IMR-90 (cell line): ENCODE data around the gene NDUFS7. TPM values are rescaled to one million over a fixed set of nuclear protein-coding genes. Genes with fewer than 3 reads are reported as not detected.
A peak's percentile ranks its signal among the peaks of the same experiment; 100 is the strongest.

Experiments used
- ATAC-seq: fragments of 200-7000 bp; cut with Tn5 transposase; 2 replicates; pipeline ENCODE4 v1.9.1; 2020; ENCODE audit warnings: low read depth, mild to moderate bottlenecking, moderate library complexity
- BruUV-seq: library from RNA; stranded (reverse); fragments of 400-500 nt; replicated peaks from 2 replicates; lab custom pipeline; 2021; lab: Mats Ljungman, UMichigan
- CTCF ChIA-PET: fragments of 300-600 bp; formaldehyde crosslinking; extraction: SDS; loops from one replicate; lab custom pipeline; 2021; ENCODE audit warnings: antibody characterized with exemption; lab: Yijun Ruan, JAX
- POLR2A ChIA-PET: fragments of 300-600 bp; sonication (Branson Sonifier 250); formaldehyde crosslinking; loops from one replicate; lab custom pipeline; 2022; ENCODE audit warnings: antibody characterized with exemption; ENCODE audit not compliant: unreplicated experiment; lab: Charles Lee
- DNase-seq: peaks from one replicate; pipeline ENCODE4 v3.0.0; 2013
- H2AFZ ChIP-seq: replicated peaks from 2 replicates; pipeline ENCODE3; 2013; ENCODE audit warnings: low read length, mild to moderate bottlenecking; ENCODE audit not compliant: poor library complexity
- H2AK5ac ChIP-seq: 2 replicates; pipeline ENCODE4 v1.6.1; 2013; ENCODE audit warnings: low read depth, low read length, inconsistent platforms
- H2AK9ac ChIP-seq: replicated peaks from 2 replicates; pipeline ENCODE3; 2013; ENCODE audit warnings: mild to moderate bottlenecking, low read depth, low read length, moderate library complexity; ENCODE audit not compliant: poor library complexity
- H2BK120ac ChIP-seq: 2 replicates; pipeline ENCODE4 v1.6.1; 2013; ENCODE audit warnings: low read depth, low read length, inconsistent platforms
- H2BK15ac ChIP-seq: 3 replicates; pipeline ENCODE4 v1.6.1; 2013; ENCODE audit warnings: low read depth, low read length, inconsistent platforms
- H2BK20ac ChIP-seq: 2 replicates; pipeline ENCODE4 v1.6.1; 2013; ENCODE audit warnings: low read depth, mild to moderate bottlenecking, inconsistent platforms, low read length, moderate library complexity
- H2BK5ac ChIP-seq: 2 replicates; pipeline ENCODE4 v1.6.1; 2013; ENCODE audit warnings: mild to moderate bottlenecking, low read depth, low read length, inconsistent platforms; ENCODE audit not compliant: poor library complexity, severe bottlenecking
- H3K14ac ChIP-seq: replicated peaks from 2 replicates; pipeline ENCODE4 v1.6.1; 2013; ENCODE audit warnings: low read depth, low read length, inconsistent platforms
- H3K18ac ChIP-seq: 2 replicates; pipeline ENCODE4 v1.6.1; 2013; ENCODE audit warnings: low read depth, low read length, control low read depth
- H3K23ac ChIP-seq: 2 replicates; pipeline ENCODE4 v1.6.1; 2013; ENCODE audit warnings: low read depth, low read length, inconsistent platforms
- H3K27ac ChIP-seq: 2 replicates; pipeline ENCODE4 v1.5.1; 2013; ENCODE audit warnings: mild to moderate bottlenecking, control low read depth, low read length; ENCODE audit not compliant: insufficient read depth
- H3K27me3 ChIP-seq: 2 replicates; pipeline ENCODE4 v1.6.1; 2013; ENCODE audit warnings: low read length; ENCODE audit not compliant: control insufficient read depth, insufficient read depth
- H3K36me3 ChIP-seq: 2 replicates; pipeline ENCODE4 v1.6.1; 2013; ENCODE audit warnings: low read length, mixed read lengths; ENCODE audit not compliant: control insufficient read depth, insufficient read depth
- H3K4ac ChIP-seq: 2 replicates; pipeline ENCODE4 v1.6.1; 2013; ENCODE audit warnings: low read depth, low read length, inconsistent platforms
- H3K4me1 ChIP-seq: 2 replicates; pipeline ENCODE4 v1.6.1; 2013; ENCODE audit warnings: low read length, mixed read lengths; ENCODE audit not compliant: control insufficient read depth, insufficient read depth
- H3K4me2 ChIP-seq: 2 replicates; pipeline ENCODE4 v1.6.1; 2013; ENCODE audit warnings: low read depth, mild to moderate bottlenecking, control low read depth, low read length, moderate library complexity
- H3K4me3 ChIP-seq: 2 replicates; pipeline ENCODE4 v1.5.1; 2013; ENCODE audit warnings: low read depth, mild to moderate bottlenecking, control low read depth, low read length, moderate library complexity; ENCODE audit not compliant: insufficient read depth
- H3K56ac ChIP-seq: 2 replicates; pipeline ENCODE4 v1.6.1; 2013; ENCODE audit warnings: low read length, inconsistent platforms; ENCODE audit not compliant: insufficient read depth; ENCODE audit errors: extremely low read depth
- H3K79me1 ChIP-seq, 2 experiments: 2 replicates each; pipeline ENCODE4 v1.6.1; 2013; ENCODE audit warnings: low read length in 2 of 2, inconsistent platforms in 1 of 2, low read depth in 1 of 2
- H3K9ac ChIP-seq: 2 replicates; pipeline ENCODE4 v1.6.1; 2013; ENCODE audit warnings: low read depth, low read length, control low read depth
- H3K9me1 ChIP-seq: 2 replicates; pipeline ENCODE4 v1.6.1; 2013; ENCODE audit warnings: low read length, inconsistent platforms; ENCODE audit not compliant: insufficient read depth
- H3K9me3 ChIP-seq: 2 replicates; pipeline ENCODE4 v1.6.1; 2013; ENCODE audit warnings: low read length; ENCODE audit not compliant: control insufficient read depth, insufficient read depth
- H4K20me1 ChIP-seq: 2 replicates; pipeline ENCODE4 v1.6.1; 2013; ENCODE audit warnings: low read length, inconsistent platforms; ENCODE audit not compliant: insufficient read depth
- H4K5ac ChIP-seq: 2 replicates; pipeline ENCODE4 v1.6.1; 2013; ENCODE audit warnings: mild to moderate bottlenecking, low read depth, low read length, control low read depth
- H4K8ac ChIP-seq, 2 experiments: 2 replicates each; pipeline ENCODE4 v1.6.1; 2013; ENCODE audit warnings: low read depth in 2 of 2, low read length in 2 of 2, control low read depth in 1 of 2, inconsistent platforms in 1 of 2
- H4K91ac ChIP-seq: 2 replicates; pipeline ENCODE4 v1.6.1; 2013; ENCODE audit warnings: low read depth, low read length, inconsistent platforms; ENCODE audit not compliant: insufficient read depth
- BHLHE40 ChIP-seq: fragments of 150-350 bp; IDR thresholded peaks from 2 replicates; pipeline ENCODE4 v1.6.1; 2016; ENCODE audit warnings: mild to moderate bottlenecking, low read depth, low read length
- CEBPB ChIP-seq: IDR thresholded peaks from 2 replicates; pipeline ENCODE4 v1.6.1; 2012; ENCODE audit warnings: low read depth, low read length, improper control_type of control experiment
- CHD1 ChIP-seq: IDR thresholded peaks from 2 replicates; pipeline ENCODE4 v1.6.1; 2012; ENCODE audit warnings: low read depth, low read length, improper control_type of control experiment
- MAZ ChIP-seq: IDR thresholded peaks from 2 replicates; pipeline ENCODE4 v1.6.1; 2012; ENCODE audit warnings: low read depth, mild to moderate bottlenecking, low read length, improper control_type of control experiment, moderate library complexity, borderline replicate concordance
- MXI1 ChIP-seq: IDR thresholded peaks from 2 replicates; pipeline ENCODE4 v1.6.1; 2012; ENCODE audit warnings: low read depth, mild to moderate bottlenecking, low read length, moderate library complexity, borderline replicate concordance
- NFE2L2 ChIP-seq: fragments of 150-350 bp; IDR thresholded peaks from 2 replicates; pipeline ENCODE4 v1.6.1; 2016; ENCODE audit warnings: low read depth, mild to moderate bottlenecking, low read length
- POLR2A ChIP-seq: IDR thresholded peaks from 2 replicates; pipeline ENCODE4 v1.6.1; 2012; ENCODE audit warnings: mild to moderate bottlenecking, low read depth, low read length
- RAD21 ChIP-seq: IDR thresholded peaks from 2 replicates; pipeline ENCODE4 v1.6.1; 2012; ENCODE audit warnings: low read length, improper control_type of control experiment
- RCOR1 ChIP-seq: IDR thresholded peaks from 2 replicates; pipeline ENCODE4 v1.6.1; 2012; ENCODE audit warnings: mild to moderate bottlenecking, low read length, improper control_type of control experiment; ENCODE audit not compliant: insufficient replicate concordance
- RFX5 ChIP-seq: IDR thresholded peaks from 2 replicates; pipeline ENCODE4 v1.8.0; 2012; ENCODE audit warnings: low read depth, mild to moderate bottlenecking, low read length, moderate library complexity
- WGBS, 2 experiments: methylation state at CpG; one replicate each; pipeline versions ENCODE4 v1.1.5 to v1.1.7; 2013; ENCODE audit warnings: missing lambda C conversion rate in 2 of 2; ENCODE audit not compliant: insufficient read length in 1 of 2; ENCODE audit errors: extremely low coverage in 2 of 2; 5-methylcytosine and 5-hydroxymethylcytosine counted together
- dilution Hi-C: fragments of 300-500 bp; cut with HindIII; formaldehyde crosslinking; loops from one replicate; pipeline ENCODE4 v1.14.3; 2018; ENCODE audit warnings: low sequenced_read_pairs; ENCODE audit not compliant: unreplicated experiment
- in situ Hi-C: fragments of 300-500 bp; cut with MboI; formaldehyde crosslinking; loops from 3 replicates; pipeline ENCODE4 v1.14.3; 2019; ENCODE audit warnings: low sequenced_read_pairs, inconsistent platforms, mixed read lengths
- intact Hi-C: fragments of 100-400 bp; cut with micrococcal nuclease; formaldehyde crosslinking; loops from 2 replicates; pipeline ENCODE4 v1.10.0; 2022
- polyA plus RNA-seq, 3 experiments: library from polyadenylated mRNA; depleted of rRNA; stranded (reverse); fragments of >200 nt; gene quantifications; 2 replicates each; pipeline ENCODE4 v1.2.3, GENCODE V29; 2012; ENCODE audit warnings: low replicate concordance in 1 of 3
- total RNA-seq: library from RNA; depleted of rRNA; stranded (reverse); fragments of >200 nt; gene quantifications from 2 replicates; pipeline ENCODE4 v1.2.3, GENCODE V29; 2012
- TF ChIP-seq, protein P1 (sequence below): conservative IDR thresholded peaks from 2 replicates; pipeline ENCODE4 v1.5.1; 2012; ENCODE audit warnings: mild to moderate bottlenecking, low read depth, low read length, improper control_type of control experiment
- TF ChIP-seq, protein P2 (sequence below): fragments of 150-350 bp; IDR thresholded peaks from 2 replicates; pipeline ENCODE4 v1.6.1; 2016; ENCODE audit warnings: low read depth, mild to moderate bottlenecking, low read length, moderate library complexity, borderline replicate concordance
- TF ChIP-seq, protein P3 (sequence below): fragments of 150-350 bp; IDR thresholded peaks from 2 replicates; pipeline ENCODE4 v1.6.1; 2017; ENCODE audit warnings: mild to moderate bottlenecking, antibody characterized with exemption, low read length, low read depth

NDUFS7 gene
- total and polyA plus RNA-seq, 2 of the 4 experiments (the other 2 are of a cell fraction) = 60.8 to 136 TPM

DNA sequence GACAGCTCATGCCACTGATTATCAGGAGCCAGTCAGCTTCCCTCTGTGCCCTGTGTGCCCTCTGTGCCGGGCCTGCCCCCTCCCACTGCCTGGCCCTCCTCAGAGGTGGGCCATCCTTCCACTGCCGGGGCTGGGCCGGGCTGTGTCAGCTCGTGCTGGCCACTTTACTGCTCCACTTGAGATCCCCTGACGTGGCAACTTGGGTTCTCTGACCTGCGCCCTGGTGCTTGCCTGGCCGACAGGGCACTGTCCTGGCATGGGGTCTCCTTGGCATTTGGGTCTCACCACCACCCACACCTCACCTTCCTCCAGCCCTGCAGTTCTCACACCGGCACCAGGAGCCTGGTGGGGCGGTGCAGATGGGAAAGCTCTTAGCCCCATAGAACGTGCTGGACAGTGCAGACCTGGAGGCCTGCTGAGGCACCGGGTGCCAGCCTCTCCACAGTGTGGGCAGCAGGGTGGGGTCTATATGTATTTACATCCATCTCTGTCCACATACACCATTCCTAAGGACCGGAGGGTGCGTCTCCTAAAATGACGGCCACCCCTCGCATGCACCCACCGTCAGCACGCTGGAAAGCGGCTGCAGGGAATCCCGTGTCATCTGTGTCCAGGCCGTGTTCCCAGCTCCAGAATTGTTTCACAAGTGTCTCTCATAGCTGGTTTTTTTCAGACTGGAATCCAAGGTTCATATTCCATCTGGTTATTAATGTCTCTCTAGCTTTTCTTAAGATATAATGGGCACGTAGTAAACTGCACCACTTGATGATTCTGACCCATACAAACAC is 35.4 kb downstream of the NDUFS7 start:
- Histone ChIP-seq H3K79me1 (peaks cover 13 to 76% of the 10 kb centered on the region in 2 experiments; a peak in 3 of 4 replicates), H3K9me1 (peaks cover 17% of the 10 kb centered on the region), H3K4me2 (no peak overlapping the region), H3K4ac (no peak overlapping the region), H2AK9ac (peak overlapping the region; percentile 43), H3K9ac (no peak overlapping the region), H2BK15ac (no peak overlapping the region), H3K36me3 (peaks cover 56% of the 10 kb centered on the region), H4K91ac (no peak overlapping the region), H3K4me1 (peaks cover 19% of the 10 kb centered on the region), H2AFZ (peak overlapping the region; percentile 41), H2BK20ac (no peak overlapping the region), H4K5ac (no peak overlapping the region), H3K23ac (no peak overlapping the region), H2BK5ac (no peak overlapping the region), H3K14ac (no peak overlapping the region), H4K20me1 (peaks cover 89% of the 10 kb centered on the region), H3K4me3 (no peak overlapping the region), H3K9me3 (no peaks in the 10 kb centered on the region), H2BK120ac (no peak overlapping the region), H4K8ac (no peak overlapping the region), H3K18ac (no peak overlapping the region), H3K56ac (no peak overlapping the region), H3K27me3 (no peaks in the 10 kb centered on the region), H2AK5ac (no peak overlapping the region), H3K27ac (no peak overlapping the region)
- intact Hi-C loops = no loop called here
- in situ Hi-C loops = no loop called here
- dilution Hi-C loops = no loop called here
- TF ChIP-seq CHD1 (no peak), RCOR1 (no peak), BHLHE40 (no peak), NFE2L2 (no peak), MAZ (no peak), MXI1 (no peak), CEBPB (no peak), RAD21 (no peak), RFX5 (no peak), POLR2A (no peak)
- TF ChIP-seq, protein P1, sequence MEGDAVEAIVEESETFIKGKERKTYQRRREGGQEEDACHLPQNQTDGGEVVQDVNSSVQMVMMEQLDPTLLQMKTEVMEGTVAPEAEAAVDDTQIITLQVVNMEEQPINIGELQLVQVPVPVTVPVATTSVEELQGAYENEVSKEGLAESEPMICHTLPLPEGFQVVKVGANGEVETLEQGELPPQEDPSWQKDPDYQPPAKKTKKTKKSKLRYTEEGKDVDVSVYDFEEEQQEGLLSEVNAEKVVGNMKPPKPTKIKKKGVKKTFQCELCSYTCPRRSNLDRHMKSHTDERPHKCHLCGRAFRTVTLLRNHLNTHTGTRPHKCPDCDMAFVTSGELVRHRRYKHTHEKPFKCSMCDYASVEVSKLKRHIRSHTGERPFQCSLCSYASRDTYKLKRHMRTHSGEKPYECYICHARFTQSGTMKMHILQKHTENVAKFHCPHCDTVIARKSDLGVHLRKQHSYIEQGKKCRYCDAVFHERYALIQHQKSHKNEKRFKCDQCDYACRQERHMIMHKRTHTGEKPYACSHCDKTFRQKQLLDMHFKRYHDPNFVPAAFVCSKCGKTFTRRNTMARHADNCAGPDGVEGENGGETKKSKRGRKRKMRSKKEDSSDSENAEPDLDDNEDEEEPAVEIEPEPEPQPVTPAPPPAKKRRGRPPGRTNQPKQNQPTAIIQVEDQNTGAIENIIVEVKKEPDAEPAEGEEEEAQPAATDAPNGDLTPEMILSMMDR = no peak
- TF ChIP-seq, protein P2, sequence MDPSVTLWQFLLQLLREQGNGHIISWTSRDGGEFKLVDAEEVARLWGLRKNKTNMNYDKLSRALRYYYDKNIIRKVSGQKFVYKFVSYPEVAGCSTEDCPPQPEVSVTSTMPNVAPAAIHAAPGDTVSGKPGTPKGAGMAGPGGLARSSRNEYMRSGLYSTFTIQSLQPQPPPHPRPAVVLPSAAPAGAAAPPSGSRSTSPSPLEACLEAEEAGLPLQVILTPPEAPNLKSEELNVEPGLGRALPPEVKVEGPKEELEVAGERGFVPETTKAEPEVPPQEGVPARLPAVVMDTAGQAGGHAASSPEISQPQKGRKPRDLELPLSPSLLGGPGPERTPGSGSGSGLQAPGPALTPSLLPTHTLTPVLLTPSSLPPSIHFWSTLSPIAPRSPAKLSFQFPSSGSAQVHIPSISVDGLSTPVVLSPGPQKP = no peak
- TF ChIP-seq, protein P3, sequence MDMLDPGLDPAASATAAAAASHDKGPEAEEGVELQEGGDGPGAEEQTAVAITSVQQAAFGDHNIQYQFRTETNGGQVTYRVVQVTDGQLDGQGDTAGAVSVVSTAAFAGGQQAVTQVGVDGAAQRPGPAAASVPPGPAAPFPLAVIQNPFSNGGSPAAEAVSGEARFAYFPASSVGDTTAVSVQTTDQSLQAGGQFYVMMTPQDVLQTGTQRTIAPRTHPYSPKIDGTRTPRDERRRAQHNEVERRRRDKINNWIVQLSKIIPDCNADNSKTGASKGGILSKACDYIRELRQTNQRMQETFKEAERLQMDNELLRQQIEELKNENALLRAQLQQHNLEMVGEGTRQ = no peak
- ATAC-seq = no peak
- 98% methylated on average over 11 of the region's 21 CpGs; no CpG with 5 or more reads in 1 of the 2 experiments for WGBS, 2 experiments
- no TSS peak for BruUV-seq
- CTCF ChIA-PET = no interaction called here
- DNase-seq = no peak
- POLR2A ChIA-PET = interaction anchor here (0.5 kb wide), 1 partner anchor 154 kb away, joined by 6 read pairs; no protein-coding TSS in a partner anchor
